GM08714 (cell line): ENCODE results near the gene GNB1L.

Experiments used
- H3K4me3 ChIP-seq: fragments of 200-500 bp; sonication (Bioruptor generic); 2 replicates; pipeline ENCODE4 v1.5.1; 2014; ENCODE audit warnings: mild to moderate bottlenecking, low read length, inconsistent platforms
- ZNF274 ChIP-seq: IDR thresholded peaks from 2 replicates; pipeline ENCODE4 v1.6.1; 2012; ENCODE audit warnings: mild to moderate bottlenecking, low read depth, low read length

GNB1L gene

DNA sequence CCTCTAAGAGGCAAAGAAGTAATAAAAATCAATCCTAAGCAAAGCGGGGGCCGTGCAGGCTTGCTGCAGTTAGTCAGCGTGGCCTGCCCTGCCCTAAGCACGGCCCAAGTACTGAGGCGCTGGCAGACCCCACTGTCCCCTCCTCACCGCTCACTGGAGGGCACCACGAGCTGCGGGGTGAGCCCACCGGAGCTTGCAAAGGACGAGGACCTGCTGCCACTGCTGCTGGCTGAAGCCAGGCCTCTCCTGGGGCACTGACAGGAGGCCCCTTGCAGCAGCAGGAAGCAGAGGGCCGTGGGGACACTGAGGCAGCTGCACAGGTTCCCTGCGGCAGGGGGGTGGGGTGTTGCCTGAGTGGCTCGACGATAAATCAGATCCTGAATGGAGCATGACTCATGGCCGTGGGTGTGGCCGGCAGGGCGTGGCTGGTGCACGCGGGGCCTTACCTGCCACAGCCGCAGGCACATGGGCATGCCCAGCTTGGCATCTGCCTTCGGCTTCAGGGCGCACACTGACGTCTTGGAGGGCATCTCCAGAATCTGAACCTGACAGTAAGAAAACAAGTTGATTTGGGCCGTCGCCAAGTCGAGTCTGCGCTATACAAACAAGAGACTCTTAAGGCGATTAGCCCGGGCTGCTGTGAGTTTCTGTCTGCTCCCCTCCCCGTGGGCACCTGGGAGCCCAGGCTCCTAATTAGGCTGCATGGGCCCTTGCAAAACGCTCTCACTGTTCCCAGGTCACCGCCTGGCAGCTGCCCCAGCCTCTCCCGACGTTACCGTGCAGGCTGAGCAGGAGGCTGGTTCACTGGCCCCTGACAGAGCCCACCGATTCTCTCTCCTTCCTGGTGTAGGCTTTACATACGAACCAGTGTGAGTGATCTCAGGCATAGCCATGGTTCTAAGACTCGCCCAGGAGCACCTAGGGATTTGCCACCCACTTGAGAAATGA lies 48.2 kb downstream of the GNB1L start:
- no peak overlapping the region for H3K4me3 ChIP-seq
- TF ChIP-seq ZNF274 = no peak

GRCh38 chr22:19805821-19806212 lies 48.9 kb downstream of the GNB1L start:
- no peak for TF ChIP-seq ZNF274
- H3K4me3 ChIP-seq = no peak overlapping the region

DNA sequence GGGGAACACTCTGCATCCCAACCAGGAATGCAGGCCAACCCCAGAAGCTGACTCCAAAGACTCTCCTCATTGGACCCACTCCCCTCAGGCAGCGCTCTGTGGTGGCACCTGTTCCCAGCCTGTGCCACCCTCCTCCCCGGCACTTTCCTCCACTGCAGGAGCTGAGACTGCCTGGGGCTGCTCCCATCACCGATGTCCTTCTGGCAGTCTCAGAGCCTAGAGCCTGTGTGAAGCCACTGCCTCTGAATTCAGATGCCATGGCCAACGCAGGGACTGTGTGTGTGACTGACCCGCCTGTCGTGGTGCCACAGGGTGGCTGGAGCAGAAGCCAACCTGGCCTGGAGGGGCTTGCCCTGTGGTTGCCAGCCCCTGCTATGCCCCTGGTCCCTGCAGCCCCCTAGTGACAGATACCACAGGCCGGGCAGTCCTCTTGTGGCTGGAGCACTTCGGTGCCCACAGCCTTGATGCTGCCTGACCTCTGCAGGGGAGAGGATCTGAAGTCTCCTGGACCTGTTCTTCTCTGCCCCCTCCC lies 50.9 kb downstream of the GNB1L start:
- no peak for TF ChIP-seq ZNF274
- H3K4me3 ChIP-seq = no peak overlapping the region

GRCh38 chr22:19802894-19803735 lies 51.6 kb downstream of the GNB1L start:
- H3K4me3 ChIP-seq = no peak overlapping the region
- no peak for TF ChIP-seq ZNF274

GRCh38 chr22:19802001-19802893 lies 52.4 kb downstream of the GNB1L start:
- TF ChIP-seq ZNF274 = no peak
- no peak overlapping the region for H3K4me3 ChIP-seq

GRCh38 chr22:19801340-19802000 lies 53.2 kb downstream of the GNB1L start:
- no peak for TF ChIP-seq ZNF274
- no peak overlapping the region for H3K4me3 ChIP-seq

- no peak for TF ChIP-seq ZNF274
- no peak overlapping the region for H3K4me3 ChIP-seq
These were observed 53.9 kb downstream of the GNB1L start for GRCh38 chr22:19800761-19801244.

DNA sequence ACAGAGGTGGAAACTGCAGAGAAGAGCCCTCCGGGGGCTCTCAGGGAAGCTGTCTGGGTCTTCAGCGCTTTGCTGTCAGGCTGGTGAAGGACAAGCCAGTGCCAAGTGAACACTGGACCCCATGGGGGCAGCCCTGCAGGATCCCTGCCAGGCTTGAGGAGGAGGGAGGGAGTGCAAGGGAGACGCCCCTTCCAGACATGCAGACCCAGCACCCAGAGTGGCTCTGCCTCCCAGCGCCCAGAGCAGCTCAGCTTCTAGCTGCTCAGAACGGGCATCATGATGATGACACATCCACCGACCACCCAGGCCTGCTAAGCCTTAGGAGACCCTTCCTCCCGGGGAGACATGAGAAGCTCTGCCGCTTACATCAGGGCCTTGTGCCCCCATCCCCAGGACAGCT lies 54.4 kb downstream of the GNB1L start:
- no peak for TF ChIP-seq ZNF274
- H3K4me3 ChIP-seq = no peak overlapping the region

DNA sequence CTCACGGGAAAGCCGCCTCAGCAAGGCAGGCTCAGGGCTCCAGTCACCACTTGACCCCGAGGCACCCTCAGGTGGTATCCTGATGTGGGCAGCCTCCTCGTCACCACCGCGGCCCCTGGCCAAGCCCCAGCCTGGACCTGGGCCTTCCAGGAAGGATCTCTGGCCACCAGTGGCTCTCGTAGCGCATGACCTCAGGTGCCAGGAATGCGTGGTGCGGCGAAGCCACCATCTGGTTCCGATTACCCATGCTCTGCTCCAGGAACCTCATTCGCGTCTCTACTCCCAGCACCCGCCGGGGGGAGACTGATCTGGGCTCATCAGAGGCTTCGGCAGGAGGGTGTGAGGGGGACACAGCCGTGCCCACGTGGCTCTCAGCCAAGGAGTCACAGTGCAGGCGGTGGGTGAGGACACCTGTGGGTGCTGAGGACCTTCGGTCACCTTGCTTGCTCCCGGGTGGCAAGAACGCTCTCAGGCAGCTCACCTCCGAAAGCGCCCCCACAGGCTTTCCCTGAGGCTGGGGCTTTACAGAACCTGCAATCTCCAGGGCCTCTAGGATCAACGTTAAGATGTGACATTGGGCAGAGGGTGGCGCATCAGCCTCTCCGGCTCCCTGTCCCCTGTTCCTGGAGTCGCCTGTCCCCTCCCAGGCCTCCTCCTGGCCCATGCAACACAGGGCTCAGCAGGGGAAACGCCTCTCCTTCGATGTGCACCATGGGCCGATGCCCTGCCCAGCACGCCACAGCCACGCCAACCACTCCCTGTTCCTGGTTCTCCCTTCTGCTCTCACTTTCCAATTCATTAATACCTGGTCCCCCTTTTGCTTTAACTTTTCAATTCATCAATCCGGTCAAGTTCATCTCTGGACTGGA lies 55.1 kb downstream of the GNB1L start:
- TF ChIP-seq ZNF274 = no peak
- no peak overlapping the region for H3K4me3 ChIP-seq

- TF ChIP-seq ZNF274 = no peak
- H3K4me3 ChIP-seq = no peak overlapping the region
These were observed 55.8 kb downstream of the GNB1L start for GRCh38 chr22:19798891-19799293.

DNA sequence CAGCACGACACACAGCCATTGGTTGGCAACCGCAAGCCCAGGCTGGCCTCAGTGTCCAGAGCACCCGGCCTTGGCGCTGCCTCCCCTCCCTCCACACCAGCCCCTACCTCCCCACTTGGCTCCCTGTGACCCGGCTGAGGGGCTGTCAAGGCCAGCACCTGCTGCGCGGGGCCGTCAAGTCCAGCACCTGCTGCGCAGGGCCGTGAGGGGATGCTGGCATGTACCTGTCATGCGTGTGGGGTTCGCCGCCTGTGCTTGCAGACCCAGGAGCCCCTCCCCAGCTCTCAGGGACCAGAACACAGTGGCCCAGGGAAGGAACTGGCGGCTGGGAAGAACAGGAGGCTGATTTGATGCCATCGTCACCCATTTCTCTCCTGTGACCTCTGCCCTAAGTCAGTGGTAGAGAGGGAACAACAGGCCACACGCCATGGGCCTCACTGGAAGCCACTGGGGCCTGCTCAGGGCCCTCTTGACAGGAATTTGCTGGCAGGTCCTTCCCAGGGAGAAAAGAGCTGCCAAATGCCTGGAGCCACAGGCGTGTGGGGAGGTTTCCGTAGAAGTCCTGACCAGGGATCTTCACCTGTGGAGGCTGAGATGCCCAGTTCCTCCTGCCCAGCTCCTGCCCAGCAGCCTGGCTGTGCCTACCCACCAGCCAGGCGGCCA lies 56.5 kb downstream of the GNB1L start:
- no peak for TF ChIP-seq ZNF274
- H3K4me3 ChIP-seq = no peak overlapping the region
